Amygdala (tissue), 56 donors: ENCODE measurements around the gene PROC.

Source experiments
- DNase-seq, 56 donors: peaks; one replicate each; lab custom pipeline; 2025; lab: John Stamatoyannopoulos, UW

The PROC gene

DNA sequence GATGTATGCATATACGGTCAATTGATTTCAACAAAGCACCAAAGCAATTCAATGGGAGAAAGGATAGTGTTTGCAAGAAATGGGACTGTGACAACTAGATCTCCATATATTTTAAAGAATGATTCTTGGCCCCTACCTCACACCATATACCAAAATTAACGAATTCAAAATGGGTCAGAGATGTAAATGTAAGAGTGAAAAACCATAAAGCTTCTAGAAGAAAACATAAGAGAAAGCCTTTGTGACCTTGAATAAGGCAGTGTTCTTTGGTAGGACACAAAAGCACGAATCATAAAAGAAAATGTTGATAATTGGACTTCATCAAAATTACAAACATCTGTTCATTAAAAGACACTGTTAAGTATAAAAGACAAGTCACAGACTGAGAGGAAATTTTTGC lies 5.0 kb upstream of the PROC start:
- DNase-seq, result no peak

DNA sequence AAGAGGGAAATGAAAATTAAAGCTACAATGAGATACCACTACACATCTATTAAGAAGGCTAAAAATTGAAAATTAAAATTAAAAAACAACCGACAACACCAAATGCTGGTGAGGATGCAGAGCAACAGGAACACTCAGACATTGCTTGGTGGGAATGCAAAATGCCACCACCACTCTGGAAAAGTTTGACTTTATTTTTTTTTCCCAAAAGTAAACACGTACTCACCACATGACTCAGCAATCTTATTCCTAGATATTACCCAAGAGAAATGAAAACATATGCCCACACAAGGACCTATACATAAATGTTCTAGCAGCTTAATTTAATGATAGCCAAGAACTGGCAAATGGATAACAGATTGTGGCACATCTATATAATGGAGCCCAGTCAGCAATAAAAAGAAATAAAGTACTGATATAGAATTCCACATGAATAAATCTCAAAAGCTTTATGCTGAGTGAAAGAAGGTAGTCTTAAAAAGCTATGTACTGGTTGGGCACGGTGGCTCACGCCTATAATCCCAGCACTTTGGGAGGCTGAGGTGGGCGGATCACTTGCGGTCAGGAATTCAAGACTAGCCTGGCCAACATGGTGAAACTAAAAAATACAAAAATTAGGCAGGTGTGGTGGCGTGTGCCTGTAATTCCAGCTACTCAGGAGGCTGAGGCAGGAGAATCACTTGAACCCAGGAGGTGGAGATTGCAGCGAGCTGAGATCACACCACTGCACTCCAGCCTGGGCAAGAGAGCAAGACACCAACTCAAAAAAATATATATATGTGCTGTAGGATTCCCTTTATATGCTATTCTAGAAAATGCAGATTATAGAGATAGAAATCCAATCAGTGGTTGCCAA lies 4.2 kb upstream of the PROC start:
- DNase-seq, result no peak

DNA sequence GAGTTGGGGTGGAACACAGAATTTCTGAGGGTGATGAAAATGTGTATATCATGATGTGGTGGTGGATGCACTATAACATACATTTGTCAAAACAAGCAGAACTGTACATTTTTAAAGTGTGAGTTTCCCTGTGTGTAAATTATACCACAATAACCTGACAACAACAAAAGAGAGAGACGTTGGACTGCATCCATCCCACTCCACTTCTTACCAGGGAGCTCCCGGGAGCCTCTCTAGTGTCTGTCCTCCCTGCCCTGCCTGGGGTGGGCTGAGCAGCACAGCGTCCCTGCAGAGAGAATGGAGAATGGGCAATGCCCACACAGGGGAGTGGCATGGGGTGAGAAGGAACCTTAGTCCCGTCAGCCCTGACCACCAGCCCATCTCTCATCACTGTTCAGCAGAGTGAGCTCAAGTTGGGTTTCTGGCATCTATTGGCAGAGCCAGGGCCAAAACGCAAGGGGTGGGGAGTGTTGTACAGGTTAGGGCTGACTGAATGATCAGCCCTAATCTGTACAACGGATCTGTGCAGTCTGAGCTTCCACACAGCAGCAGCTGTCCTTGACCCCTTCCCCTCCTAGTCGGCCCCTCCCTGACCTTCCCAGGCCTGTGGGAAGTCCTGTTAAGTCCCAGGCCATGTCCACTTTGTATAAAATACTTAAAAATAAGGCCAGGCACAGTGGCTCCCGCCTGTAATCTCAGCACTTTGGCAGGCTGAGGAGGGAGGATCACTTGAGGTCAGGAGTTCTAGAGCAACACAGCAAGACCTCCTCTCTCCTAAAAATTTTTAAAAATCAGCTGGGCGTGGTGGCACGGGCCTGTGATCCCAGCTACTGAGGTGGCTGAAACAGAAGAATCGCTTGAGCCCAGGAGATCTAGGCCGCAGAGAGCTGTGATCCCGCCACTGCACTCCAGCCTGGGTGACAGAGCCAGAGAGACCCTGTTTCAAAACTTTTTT lies 3.3 kb upstream of the PROC start:
- DNase-seq, result no peak

DNA sequence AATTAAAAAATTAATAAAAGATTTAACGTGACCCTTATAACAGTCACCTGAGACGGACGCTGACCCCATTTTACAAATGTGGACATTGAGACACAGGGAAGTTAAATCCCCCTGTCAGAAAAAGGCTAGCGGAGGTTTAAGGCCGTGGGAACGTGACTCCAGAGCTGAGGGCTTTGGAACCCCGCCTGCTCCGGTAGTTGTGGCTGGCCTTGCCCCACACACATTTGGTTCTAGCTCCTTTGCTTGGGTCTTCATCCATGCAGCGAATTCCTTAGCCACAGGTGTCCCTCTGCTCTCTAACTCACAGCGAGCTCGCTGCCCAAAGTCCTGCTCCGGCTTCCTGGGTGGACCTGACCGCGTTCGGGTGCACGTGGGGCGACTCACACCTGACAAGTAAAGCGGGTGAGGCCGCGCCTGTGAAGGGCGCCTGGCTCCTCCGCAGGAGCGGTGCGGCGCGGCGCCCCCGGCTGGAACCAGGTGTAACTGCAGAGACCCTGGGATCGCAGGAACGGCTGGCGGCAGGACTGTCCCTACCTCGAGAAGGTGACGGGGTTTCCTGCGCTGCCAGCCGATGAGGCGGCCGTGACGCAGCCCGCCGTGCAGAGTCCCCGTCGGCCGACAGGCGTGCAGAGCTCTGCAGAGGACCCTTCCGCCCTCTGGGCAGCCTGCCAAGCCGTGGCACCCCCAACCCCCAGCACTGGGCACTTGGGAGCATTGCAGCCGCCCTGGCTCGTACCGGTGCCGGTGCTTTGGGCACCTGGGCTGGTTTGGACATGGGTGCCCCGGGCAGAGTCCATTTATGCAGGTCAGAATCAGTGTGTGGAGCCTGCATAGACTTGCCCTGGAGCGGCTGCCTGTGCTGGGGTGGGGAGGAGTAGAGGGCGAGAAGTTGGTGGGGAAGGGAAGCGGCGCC lies 2.4 kb upstream of the PROC start:
- DNase-seq, result peak in 11 of 56 donors; percentile 15 to 55 (median 32)

DNA sequence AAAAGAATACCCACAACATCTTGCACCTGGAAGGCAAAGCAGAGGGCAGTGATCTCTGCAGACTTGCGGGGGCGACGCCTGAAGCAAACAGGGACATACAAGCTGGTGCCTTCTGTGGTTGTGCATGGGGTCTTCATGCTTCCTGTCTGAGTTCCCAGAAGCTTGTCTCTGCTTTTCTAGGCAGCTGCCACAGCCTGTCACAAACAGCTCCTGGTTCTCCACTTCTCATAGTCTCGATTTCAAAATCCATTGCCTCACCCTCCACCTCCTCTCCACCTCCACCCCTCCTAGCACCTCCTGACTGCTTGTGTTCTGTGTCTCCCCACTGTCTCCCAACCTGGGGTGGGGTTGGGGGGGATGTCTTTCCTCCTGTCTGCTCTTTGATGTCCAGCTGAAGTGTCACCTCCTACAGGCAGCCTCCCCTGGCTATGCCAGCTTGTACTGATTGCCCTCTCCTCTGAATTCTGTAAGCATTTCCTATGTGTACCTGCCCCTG lies 1.7 kb upstream of the PROC start:
- DNase-seq, result no peak

DNA sequence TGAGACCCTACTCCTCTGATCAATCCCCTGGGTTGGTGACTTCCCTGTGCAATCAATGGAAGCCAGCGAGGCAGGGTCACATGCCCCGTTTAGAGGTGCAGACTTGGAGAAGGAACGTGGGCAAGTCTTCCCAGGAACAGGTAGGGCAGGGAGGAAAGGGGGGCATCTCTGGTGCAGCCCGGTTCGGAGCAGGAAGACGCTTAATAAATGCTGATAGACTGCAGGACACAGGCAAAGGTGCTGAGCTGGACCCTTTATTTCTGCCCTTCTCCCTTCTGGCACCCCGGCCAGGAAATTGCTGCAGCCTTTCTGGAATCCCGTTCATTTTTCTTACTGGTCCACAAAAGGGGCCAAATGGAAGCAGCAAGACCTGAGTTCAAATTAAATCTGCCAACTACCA lies 821 bp upstream of the PROC start:
- no peak for DNase-seq

DNA sequence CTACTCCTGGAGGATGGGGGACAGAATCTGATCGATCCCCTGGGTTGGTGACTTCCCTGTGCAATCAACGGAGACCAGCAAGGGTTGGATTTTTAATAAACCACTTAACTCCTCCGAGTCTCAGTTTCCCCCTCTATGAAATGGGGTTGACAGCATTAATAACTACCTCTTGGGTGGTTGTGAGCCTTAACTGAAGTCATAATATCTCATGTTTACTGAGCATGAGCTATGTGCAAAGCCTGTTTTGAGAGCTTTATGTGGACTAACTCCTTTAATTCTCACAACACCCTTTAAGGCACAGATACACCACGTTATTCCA lies 844 bp downstream of the PROC start:
- DNase-seq, result no peak

DNA sequence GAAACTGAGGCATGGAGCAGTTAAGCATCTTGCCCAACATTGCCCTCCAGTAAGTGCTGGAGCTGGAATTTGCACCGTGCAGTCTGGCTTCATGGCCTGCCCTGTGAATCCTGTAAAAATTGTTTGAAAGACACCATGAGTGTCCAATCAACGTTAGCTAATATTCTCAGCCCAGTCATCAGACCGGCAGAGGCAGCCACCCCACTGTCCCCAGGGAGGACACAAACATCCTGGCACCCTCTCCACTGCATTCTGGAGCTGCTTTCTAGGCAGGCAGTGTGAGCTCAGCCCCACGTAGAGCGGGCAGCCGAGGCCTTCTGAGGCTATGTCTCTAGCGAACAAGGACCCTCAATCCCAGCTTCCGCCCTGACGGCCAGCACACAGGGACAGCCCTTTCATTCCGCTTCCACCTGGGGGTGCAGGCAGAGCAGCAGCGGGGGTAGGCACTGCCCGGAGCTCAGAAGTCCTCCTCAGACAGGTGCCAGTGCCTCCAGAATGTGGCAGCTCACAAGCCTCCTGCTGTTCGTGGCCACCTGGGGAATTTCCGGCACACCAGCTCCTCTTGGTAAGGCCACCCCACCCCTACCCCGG lies 1.3 kb downstream of the PROC start:
- DNase-seq, result no peak

DNA sequence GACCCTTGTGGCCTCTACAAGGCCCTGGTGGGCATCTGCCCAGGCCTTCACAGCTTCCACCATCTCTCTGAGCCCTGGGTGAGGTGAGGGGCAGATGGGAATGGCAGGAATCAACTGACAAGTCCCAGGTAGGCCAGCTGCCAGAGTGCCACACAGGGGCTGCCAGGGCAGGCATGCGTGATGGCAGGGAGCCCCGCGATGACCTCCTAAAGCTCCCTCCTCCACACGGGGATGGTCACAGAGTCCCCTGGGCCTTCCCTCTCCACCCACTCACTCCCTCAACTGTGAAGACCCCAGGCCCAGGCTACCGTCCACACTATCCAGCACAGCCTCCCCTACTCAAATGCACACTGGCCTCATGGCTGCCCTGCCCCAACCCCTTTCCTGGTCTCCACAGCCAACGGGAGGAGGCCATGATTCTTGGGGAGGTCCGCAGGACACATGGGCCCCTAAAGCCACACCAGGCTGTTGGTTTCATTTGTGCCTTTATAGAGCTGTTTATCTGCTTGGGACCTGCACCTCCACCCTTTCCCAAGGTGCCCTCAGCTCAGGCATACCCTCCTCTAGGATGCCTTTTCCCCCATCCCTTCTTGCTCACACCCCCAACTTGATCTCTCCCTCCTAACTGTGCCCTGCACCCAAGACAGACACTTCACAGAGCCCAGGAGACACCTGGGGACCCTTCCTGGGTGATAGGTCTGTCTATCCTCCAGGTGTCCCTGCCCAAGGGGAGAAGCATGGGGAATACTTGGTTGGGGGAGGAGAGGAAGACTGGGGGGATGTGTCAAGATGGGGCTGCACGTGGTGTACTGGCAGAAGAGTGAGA lies 2.0 kb downstream of the PROC start:
- no peak for DNase-seq

DNA sequence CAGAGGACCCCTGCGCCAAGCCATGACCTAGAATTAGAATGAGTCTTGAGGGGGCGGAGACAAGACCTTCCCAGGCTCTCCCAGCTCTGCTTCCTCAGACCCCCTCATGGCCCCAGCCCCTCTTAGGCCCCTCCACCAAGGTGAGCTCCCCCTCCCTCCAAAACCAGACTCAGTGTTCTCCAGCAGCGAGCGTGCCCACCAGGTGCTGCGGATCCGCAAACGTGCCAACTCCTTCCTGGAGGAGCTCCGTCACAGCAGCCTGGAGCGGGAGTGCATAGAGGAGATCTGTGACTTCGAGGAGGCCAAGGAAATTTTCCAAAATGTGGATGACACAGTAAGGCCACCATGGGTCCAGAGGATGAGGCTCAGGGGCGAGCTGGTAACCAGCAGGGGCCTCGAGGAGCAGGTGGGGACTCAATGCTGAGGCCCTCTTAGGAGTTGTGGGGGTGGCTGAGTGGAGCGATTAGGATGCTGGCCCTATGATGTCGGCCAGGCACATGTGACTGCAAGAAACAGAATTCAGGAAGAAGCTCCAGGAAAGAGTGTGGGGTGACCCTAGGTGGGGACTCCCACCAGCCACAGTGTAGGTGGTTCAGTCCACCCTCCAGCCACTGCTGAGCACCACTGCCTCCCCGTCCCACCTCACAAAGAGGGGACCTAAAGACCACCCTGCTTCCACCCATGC lies 3.0 kb downstream of the PROC start:
- no peak for DNase-seq

DNA sequence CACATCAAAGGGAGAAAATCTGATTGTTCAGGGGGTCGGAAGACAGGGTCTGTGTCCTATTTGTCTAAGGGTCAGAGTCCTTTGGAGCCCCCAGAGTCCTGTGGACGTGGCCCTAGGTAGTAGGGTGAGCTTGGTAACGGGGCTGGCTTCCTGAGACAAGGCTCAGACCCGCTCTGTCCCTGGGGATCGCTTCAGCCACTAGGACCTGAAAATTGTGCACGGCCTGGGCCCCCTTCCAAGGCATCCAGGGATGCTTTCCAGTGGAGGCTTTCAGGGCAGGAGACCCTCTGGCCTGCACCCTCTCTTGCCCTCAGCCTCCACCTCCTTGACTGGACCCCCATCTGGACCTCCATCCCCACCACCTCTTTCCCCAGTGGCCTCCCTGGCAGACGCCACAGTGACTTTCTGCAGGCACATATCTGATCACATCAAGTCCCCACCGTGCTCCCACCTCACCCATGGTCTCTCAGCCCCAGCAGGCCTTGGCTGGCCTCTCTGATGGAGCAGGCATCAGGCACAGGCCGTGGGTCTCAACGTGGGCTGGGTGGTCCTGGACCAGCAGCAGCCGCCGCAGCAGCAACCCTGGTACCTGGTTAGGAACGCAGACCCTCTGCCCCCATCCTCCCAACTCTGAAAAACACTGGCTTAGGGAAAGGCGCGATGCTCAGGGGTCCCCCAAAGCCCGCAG lies 3.8 kb downstream of the PROC start:
- no peak for DNase-seq

DNA sequence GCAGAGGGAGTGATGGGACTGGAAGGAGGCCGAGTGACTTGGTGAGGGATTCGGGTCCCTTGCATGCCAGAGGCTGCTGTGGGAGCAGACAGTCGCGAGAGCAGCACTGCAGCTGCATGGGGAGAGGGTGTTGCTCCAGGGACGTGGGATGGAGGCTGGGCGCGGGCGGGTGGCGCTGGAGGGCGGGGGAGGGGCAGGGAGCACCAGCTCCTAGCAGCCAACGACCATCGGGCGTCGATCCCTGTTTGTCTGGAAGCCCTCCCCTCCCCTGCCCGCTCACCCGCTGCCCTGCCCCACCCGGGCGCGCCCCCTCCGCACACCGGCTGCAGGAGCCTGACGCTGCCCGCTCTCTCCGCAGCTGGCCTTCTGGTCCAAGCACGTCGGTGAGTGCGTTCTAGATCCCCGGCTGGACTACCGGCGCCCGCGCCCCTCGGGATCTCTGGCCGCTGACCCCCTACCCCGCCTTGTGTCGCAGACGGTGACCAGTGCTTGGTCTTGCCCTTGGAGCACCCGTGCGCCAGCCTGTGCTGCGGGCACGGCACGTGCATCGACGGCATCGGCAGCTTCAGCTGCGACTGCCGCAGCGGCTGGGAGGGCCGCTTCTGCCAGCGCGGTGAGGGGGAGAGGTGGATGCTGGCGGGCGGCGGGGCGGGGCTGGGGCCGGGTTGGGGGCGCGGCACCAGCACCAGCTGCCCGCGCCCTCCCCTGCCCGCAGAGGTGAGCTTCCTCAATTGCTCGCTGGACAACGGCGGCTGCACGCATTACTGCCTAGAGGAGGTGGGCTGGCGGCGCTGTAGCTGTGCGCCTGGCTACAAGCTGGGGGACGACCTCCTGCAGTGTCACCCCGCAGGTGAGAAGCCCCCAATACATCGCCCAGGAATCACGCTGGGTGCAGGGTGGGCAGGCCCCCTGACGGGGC lies 4.6 kb downstream of the PROC start:
- DNase-seq, result no peak

DNA sequence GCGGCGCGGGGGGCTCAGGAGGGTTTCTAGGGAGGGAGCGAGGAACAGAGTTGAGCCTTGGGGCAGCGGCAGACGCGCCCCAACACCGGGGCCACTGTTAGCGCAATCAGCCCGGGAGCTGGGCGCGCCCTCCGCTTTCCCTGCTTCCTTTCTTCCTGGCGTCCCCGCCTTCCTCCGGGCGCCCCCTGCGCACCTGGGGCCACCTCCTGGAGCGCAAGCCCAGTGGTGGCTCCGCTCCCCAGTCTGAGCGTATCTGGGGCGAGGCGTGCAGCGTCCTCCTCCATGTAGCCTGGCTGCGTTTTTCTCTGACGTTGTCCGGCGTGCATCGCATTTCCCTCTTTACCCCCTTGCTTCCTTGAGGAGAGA lies 5.2 kb downstream of the PROC start:
- DNase-seq, result no peak

DNA sequence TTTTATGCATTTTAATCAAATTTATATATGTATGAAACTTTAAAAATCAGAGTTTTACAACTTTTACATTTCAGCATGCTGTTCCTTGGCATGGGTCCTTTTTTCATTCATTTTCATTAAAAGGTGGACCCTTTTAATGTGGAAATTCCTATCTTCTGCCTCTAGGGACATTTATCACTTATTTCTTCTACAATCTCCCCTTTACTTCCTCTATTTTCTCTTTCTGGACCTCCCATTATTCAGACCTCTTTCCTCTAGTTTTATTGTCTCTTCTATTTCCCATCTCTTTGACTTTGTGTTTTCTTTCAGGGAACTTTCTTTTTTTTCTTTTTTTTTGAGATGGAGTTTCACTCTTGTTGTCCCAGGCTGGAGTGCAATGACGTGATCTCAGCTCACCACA lies 5.7 kb downstream of the PROC start:
- no peak for DNase-seq

DNA sequence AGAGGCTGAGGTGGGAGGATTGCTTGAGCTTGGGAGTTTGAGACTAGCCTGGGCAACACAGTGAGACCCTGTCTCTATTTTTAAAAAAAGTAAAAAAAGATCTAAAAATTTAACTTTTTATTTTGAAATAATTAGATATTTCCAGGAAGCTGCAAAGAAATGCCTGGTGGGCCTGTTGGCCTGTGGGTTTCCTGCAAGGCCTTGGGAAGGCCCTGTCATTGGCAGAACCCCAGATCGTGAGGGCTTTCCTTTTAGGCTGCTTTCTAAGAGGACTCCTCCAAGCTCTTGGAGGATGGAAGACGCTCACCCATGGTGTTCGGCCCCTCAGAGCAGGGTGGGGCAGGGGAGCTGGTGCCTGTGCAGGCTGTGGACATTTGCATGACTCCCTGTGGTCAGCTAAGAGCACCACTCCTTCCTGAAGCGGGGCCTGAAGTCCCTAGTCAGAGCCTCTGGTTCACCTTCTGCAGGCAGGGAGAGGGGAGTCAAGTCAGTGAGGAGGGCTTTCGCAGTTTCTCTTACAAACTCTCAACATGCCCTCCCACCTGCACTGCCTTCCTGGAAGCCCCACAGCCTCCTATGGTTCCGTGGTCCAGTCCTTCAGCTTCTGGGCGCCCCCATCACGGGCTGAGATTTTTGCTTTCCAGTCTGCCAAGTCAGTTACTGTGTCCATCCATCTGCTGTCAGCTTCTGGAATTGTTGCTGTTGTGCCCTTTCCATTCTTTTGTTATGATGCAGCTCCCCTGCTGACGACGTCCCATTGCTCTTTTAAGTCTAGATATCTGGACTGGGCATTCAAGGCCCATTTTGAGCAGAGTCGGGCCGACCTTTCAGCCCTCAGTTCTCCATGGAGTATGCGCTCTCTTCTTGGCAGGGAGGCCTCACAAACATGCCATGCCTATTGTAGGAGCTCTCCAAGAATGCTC lies 6.6 kb downstream of the PROC start:
- DNase-seq, result no peak
